ENCODE results near the gene SIGLEC8.
"Not testable (repeated sequence)": the region's sequence is repeated elsewhere in the genome, so short reads cannot be mapped to it uniquely, and the experiment has no call there.

Gene SIGLEC8

GRCh38 chr19:51458051-51458645 lies at the start of gene SIGLEC8:
Gene SIGLEC8, minus strand, starts transcription at chr19:51458454. Its CDS starts 67 bp downstream, at chr19:51458387.
- no peak for DNase-seq (ENCODE audit: low spot score)

- no peak for DNase-seq (ENCODE audit: low spot score)
These were observed 49.4 kb upstream of the SIGLEC8 start for GRCh38 chr19:51507640-51508058.

DNA sequence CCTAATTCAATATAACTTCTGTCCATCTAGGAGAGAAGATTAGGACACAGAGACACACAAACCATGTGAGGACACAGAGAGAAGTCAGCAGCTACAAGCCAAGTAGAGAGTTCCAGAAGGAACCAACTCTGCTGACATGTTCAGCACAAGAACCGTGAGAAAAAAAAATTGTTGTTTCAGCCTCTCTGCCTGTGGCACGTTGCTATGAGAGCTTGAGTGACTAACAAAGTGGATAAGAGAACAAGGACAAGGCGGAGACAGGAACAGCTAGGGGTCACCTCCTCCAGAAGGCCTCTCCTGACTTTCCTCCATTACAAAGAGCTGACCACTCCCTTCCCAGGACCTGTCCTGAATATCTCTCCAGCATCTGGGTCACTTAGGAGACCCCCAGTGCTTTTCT lies 48.9 kb upstream of the SIGLEC8 start:
- no peak for DNase-seq (ENCODE audit: low spot score)

DNA sequence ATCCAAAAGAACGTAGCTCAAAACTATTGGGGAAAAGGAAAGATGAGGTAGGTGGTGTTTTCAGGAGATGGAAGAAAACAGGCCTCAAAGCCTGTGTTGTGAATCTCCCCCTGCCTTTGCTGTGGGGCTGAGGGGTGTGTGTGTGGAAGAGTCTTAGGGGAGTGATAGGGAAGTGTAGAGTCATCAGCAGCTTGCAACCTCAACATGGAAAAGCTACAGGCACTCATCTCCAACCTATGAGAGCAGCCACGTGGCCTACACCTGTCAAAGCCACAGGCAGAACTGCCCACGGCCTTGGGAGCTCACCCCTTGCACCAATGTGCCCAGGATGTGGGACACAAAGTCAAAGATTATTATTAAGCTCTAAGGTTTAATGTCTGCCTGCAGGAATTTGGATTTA lies 47.6 kb upstream of the SIGLEC8 start:
- no peak for DNase-seq (ENCODE audit: low spot score)

DNA sequence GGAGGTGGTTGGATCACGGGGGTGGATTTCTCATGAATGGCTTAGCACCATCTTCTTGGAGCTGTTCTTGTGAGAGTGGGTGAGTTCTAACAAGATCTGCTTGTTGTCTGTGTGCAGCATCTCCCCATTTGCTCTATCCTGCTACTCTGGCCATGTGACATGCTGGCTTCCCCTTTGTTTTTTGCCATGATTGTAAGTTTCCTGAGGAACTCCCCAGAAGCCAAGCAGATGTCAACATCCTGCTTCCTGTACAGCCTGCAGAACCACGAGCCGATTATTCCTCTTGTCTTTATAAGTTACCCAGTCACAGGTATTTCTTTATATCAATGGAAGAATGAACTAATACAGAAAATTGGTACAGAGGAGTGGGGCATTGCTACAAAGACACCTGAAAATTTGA lies 45.6 kb upstream of the SIGLEC8 start:
- no peak for DNase-seq (ENCODE audit: low spot score)

GRCh38 chr19:51503286-51503817 lies 45.1 kb upstream of the SIGLEC8 start:
- DNase-seq (ENCODE audit: low spot score), result no peak

- DNase-seq (ENCODE audit: low spot score), result no peak
These were observed 43.5 kb upstream of the SIGLEC8 start, which contains the start of gene SIGLEC12 for GRCh38 chr19:51501594-51502263. Gene SIGLEC12, minus strand, starts transcription at chr19:51501800. Its CDS starts 67 bp downstream, at chr19:51501733.

DNA sequence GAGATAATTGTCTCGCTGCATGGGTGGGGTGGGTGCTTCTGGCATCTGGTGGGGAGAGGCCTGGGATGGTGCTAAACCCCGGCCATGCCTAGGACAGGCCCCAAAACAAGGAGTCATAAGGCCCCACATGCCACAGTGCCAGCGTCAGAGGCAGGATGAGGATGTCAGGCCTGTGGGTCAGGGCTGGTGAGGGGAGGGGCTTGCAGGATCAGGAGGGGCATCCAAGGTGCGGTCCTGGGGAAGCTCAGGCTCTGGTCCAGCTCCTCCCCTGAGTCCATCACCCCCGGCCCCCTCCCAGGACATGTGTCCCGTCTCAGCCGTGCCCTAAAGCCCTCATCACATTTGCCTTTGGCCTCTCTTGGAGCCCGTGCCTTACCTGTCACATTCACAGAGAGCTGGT lies 42.7 kb upstream of the SIGLEC8 start:
- DNase-seq (ENCODE audit: low spot score), result not testable (repeated sequence)

DNA sequence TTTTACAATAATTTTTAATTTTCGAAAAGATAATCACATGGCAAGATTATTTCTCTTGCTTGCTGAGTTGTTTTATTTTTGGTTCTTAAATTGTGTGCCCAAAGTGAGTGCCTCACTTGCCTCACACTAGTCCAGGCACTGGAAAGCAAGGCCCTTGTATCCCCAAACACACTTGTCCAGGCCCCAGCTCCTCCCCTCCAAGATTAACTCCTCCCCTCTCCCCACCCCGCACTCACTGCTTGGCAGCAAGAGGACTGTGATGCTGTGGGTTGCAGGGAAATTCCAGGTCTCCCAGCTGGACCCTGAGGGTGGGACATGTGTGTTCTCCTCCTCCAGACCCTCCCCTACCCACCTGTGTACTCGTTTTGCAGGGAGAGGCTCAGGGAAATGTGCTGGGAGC lies 39.4 kb upstream of the SIGLEC8 start:
- DNase-seq (ENCODE audit: low spot score), result no peak

DNA sequence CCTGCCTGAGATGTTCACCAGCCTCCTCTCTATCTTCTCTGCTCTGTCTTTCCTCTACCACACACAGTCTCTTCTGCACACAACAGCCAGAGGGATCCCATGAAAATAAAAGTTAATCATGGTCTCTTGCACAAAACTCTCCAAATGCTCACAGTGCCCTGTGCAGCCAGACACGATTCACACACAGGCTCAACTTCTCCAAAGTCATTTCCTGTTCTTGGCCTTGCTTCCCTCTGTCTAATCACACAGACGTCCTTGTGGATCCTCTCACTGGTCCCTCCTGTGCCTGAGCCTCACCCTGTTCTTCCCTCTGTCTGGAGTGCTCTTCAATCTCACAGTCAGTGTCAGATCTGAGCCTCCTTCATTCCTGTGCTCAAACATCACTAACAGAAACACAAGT lies 35.5 kb upstream of the SIGLEC8 start:
- no peak for DNase-seq (ENCODE audit: low spot score)

- no peak for DNase-seq (ENCODE audit: low spot score)
These were observed 33.3 kb upstream of the SIGLEC8 start for GRCh38 chr19:51491586-51491985.

DNA sequence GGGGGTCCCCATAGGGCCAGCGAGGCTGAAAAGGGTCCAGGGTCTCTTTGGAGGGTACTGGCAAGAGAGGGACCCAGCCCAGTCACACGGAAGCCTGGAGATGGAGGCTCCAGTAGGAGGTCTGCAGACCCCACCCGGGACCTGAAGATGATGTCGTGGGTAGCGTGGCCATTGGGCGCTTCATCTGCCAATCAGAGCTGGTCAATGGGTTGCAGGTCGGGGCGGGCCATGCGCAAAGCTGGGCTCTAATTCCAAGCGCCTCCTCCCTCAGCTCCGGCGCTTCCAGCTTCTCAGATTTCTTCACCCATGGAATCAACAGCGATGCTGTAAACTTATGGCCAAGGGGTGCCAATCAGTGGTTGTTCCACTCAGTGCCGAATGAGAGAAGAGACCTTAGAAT lies 32.4 kb upstream of the SIGLEC8 start:
- DNase-seq (ENCODE audit: low spot score), result no peak

DNA sequence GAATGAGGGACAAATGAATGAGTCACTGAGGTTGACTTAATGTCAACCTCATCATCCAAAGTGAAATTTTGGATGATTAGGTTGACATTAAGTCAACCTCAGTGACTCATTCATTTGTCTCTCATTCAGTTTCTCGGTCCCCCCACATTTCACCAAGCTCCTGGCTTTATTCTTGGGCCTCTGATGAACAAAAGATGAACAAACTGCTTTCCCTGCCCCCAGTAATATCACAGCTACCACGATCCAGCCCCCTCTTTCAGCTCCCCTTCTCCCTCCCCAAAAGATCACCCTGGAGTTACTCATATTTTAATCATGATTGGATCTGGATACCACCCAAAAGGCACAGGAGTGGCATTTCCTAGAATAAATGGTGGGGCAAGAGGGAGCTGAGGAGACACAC lies 30.9 kb upstream of the SIGLEC8 start:
- no peak for DNase-seq (ENCODE audit: low spot score)

DNA sequence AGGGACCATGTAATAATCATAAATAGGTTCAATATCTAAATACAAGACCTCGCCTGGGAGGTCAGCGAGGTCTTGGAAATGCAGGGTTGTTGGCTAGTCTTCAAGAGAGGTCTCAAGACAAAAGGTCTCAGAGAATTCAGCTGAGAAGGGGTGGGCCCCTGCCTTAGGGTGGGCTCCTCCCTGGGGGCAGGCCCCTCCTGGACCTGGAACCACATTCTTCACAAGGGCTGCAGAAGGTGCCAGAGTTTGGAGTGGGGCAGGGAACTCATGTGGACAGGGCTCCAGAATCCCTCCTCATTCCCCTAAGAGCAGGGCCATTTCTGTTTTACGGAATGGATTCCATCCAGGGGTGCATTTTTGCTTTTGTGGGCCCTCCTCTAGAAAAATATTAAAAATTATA lies 30.2 kb upstream of the SIGLEC8 start:
- DNase-seq (ENCODE audit: low spot score), result no peak

DNA sequence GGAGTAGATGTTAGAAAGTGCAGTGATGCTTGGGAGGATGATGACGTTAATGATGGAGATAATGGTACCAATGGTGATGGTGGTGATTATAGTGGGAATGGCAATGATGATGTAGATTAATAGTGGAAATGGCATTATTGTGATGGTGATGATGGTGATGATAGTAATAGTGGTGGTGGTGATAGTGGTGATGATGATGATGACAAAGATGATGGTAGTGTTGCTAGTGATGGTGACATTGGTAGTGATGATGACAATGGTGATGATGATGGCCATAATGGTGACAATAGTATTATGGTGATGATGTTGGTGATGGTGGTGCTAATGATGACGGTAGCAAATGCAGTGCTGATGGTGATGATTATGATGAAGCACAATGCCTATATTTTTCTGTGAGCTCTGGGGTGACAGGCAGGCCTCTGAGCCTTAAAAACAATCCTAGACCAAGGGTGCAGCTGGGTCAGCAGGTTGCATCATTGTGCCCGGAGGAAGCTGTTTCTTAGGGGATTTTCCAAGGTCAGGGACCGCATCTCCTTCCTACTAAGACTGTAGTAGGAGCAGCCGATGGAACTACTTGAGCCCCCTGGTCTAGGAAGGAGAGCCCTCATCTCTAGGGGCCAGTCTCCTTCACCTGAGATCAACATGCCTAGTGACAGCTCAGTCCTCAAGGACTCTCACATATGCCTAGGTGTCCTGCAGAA lies 27.9 kb upstream of the SIGLEC8 start:
- no peak for DNase-seq (ENCODE audit: low spot score)

DNA sequence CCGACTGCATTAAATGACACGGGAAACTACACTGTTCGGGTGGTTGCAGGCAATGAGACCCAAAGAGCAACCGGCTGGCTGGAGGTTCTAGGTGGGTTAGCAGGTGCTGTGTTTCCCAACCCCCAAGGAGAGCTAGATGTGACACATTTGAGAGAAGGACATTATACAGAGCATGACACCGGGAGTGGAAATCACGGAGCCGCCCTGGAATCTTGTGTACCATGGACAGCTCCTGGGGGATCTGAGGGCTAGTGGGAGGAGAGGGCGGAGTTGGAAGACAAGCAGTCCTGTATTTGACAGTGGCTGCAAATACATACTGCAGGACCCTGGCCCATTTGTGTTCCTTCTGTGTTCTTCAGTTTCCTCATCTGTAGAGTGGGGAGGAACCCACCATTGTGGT lies 22.3 kb upstream of the SIGLEC8 start:
- no peak for DNase-seq (ENCODE audit: low spot score)

DNA sequence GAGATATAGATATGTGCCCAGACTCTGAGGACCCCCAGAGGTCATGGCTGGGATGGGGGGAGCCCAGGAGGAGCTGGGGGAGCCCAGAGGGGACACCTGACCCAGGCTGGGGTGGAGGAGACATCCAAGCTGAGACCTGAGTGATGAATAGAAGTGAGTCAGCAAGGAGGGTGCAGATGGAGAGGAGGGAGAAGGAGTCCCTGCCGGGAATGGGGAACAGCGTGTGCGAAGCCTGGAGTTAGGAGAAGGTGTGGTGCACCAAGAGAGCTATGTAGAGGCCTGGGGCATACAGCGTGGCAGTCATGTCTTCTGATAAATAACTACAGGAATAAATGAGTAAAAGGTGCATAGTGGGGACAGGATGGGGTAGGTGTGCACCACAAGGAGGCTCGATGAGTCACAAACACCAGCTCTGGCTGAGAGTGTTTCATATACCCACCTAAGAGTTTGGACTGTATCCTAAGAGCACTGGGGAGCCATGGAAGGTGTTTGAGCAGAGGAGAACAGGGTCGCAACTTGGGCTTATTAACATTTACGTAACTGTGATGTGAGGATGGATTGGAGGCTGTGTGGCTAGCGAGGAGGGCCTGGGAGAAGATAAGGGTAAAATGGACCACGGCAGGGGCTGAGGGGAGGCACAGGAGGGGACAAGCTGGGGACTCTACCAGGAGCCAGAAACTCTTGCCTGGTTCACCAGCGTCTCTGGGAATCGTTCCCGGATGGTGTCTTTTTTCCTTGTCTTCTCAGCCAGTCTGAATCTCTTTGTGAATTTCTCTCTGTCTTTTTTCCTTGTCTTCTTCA lies 21.5 kb upstream of the SIGLEC8 start:
- DNase-seq (ENCODE audit: low spot score), result no peak

- DNase-seq (ENCODE audit: low spot score), result no peak
These were observed 20.4 kb upstream of the SIGLEC8 start, which contains the start of gene CEACAM18 for GRCh38 chr19:51478381-51479234. Gene CEACAM18, plus strand, starts transcription at chr19:51478539.

GRCh38 chr19:51477344-51477743 lies 19.1 kb upstream of the SIGLEC8 start:
- no peak for DNase-seq (ENCODE audit: low spot score)

DNA sequence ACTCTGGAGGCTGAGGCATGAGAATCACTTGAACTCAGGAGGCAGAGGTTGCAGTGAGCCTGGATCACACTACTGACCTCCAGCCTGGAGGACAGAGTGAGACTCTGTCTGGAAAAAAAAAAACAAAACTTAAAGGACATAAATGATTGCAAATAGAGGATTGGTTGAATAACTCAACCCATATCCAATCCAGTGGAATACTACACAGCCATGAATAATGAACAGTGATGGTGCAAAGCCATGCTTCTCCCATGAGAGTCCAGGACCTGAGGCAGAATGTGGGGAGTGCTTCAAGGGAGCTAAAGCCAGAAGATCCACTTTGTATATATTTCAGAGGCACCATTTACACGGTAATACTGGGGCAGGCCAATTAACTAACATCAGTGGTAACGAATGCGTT lies 17.9 kb upstream of the SIGLEC8 start:
- no peak for DNase-seq (ENCODE audit: low spot score)

All from kidney tubule cell (primary cell).